HG03159 (cell line): Measurements from ENCODE around the gene OR2D3.
"Not testable (repeated sequence)": the region's sequence is repeated elsewhere in the genome, so short reads cannot be mapped to it uniquely, and the experiment has no call there.

Source experiments
- ATAC-seq: cut with Tn5 transposase; IDR thresholded peaks from one replicate; pipeline ENCODE4 v1.9.1; 2021; ENCODE audit warnings: mild to moderate bottlenecking, moderate library complexity; ENCODE audit not compliant: unreplicated experiment

OR2D3 gene

DNA sequence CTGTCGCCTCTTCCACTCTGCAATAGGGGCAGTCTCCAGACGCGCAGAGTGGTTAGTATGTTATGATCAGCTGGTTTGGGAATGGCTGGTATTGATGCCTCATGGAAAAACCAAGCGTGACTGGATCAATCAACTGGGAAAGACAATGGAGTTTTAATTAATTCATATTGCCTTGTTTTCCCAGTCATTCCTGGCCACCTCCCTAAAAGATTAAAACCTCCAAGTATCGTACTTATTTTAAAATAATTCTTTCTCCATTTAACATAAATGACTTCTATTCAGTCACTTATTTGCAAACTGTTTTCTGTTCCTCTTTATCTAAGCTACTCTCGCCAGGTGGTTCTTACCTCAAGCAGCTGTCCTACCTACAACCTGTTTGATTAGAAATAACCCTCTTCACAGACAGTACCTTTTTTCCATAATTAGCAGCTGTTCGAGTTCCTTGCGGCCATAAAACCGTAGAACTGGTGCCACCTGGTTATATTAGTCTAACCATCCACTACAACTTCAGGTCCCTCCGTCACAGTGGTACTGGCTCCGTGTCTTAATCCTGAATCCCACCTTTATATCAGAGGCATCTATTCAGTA lies 6.3 kb downstream of the OR2D3 start:
- peak; percentile 86 for ATAC-seq

- no peak for ATAC-seq
Measured at GRCh38 chr11:6928916-6929315, 8.1 kb downstream of the OR2D3 start.

DNA sequence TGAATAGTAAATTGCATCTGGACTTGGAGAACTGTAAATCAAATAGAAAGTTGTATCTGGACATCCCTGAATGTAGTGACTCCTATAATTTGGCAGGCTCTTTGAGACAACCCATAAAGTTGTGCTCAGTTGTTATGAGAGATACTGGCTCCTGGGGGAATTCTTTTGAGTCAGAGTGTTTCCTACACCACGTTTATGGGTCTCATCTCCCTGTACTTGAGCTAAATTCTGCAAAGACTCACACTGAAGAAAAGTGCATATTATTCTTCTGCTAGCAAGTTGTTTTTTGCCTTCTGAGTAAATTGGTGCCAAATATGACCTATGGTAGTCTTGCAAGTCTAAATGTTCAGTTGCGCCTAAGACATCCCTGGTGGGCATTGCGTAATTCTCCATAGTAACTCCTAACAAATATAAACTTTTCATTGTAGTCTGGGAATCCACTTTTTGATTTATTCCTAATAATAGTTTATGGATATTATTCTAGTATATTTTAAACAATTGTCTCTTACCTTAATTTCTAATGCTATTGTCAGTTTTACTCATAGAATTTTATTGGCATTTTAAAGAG lies 10.4 kb downstream of the OR2D3 start:
- ATAC-seq: no peak

DNA sequence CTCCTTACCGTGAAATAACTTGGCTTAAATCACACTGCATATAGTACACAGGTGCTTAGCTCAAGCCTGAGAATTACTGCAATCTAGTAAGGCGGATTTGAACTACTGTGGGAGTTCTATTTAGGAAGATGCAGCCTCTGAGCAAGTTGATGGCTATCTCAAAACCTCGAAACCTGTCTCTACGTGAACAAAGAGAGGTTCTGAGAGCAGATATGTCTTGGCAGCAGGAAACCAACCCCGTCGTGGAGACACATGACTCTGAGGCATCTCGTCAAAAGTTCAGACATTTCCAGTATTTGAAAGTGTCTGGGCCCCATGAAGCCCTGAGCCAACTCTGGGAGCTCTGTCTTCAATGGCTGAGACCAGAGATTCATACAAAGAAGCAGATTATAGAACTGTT lies 11.3 kb downstream of the OR2D3 start:
- no peak for ATAC-seq

- no peak for ATAC-seq
Measured at GRCh38 chr11:6941970-6942369, 21.2 kb downstream of the OR2D3 start.

GRCh38 chr11:6943131-6943530 lies 22.3 kb downstream of the OR2D3 start:
- no peak for ATAC-seq

DNA sequence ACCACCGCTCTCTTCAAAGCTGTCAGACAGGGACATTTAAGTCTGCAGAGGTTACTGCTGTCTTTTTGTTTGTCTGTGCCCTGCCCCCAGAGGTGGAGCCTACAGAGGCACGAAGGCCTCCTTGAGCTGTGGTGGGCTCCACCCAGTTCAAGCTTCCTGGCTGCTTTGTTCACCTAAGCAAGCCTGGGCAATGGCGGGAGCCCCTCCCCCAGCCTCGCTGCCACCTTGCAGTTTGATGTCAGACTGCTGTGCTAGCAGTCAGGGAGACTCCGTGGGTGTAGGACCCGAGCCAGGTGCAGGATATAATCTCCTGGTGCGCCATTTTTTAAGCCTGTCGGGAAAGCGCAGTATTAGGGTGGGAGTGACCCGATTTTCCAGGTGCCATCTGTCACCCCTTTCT lies 33.4 kb downstream of the OR2D3 start:
- ATAC-seq: not testable (repeated sequence)

DNA sequence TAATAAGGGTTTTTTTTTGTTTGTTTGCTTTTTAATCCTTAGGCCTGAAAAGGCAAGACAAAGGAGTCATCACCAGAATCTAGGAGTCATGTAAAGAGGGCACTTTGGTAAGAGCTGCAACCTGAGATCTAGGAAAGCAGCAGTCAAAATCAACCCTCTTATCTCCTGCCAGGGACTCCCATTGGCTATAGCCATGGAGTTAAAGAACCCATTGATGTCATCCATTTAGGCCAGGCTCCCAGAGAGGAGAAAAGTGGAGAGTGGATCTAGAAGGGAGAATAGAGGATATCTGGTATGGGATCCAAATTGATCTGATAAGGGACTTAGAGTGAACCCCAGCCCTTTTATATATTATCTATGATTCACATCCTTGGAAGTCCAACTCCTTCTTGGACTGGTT lies 41.3 kb downstream of the OR2D3 start:
- ATAC-seq: peak; percentile 7

DNA sequence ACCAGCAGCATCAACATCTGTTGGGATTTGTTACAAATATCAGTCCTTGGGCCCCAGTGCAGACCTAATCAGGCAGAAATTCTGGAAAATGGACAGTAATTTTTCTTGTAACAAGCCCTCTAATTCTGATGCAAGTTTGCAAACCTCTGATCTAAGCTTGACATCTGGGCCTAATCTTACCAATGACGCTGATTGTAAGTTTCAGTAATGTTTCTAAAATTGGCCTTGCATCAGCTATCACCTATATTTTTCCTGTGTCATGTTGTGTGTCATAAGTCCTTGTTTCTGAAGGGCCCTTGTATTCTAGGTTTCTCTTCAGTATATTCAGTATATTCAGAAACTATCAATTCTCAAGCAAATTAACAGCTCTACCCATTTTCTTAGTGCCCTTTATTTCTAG lies 41.9 kb downstream of the OR2D3 start:
- peak; percentile 68 for ATAC-seq

DNA sequence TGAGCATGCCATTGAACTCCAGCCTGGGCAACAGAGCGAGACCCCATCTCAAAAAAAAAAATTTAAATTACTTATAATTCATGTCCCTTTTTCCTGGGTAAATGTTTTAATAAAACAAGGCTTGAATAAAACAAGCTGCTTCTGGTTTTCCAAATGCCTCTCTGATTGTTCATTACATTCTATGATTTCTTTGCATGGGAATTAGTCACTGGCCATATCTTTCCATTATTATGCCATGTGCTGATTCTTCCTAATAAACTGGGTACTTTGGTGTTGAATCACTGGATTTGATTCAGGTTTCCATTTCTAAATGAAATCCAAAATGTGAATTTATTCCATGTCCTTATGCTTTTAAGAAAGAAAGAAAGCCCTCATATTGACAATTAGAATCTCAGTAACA lies 48.0 kb downstream of the OR2D3 start:
- no peak for ATAC-seq

DNA sequence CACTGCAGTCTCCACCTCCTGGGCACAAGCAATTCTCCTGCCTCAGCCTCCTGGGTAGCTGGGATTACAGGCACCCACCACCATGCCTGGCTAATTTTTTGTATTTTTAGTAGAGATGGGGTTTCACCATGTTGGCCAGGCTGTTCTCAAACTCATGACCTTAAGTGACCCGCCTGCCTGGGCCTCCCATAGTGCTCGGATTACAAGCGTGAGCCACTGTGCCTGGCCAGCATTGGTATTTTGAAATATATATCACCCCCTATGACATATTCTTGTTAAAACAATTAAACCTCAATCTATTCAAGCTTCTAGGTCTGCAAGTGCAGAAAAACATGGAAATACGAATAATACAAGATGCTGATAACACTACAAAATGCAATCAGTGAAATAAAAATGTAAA lies 49.1 kb downstream of the OR2D3 start:
- not testable (repeated sequence) for ATAC-seq
